PFSK-1 (cell line): ENCODE results near the gene RPP25L.

Experiments used
- POLR2AphosphoS5 ChIP-seq: IDR thresholded peaks from 2 replicates; pipeline ENCODE4 v1.6.1; 2012; ENCODE audit warnings: low read depth, mild to moderate bottlenecking, control low read depth, low read length, moderate library complexity
- SIN3A ChIP-seq: IDR thresholded peaks from 2 replicates; pipeline ENCODE4 v1.6.1; 2012; ENCODE audit warnings: mild to moderate bottlenecking, low read length, moderate library complexity, borderline replicate concordance; ENCODE audit not compliant: insufficient read depth
- TAF1 ChIP-seq: IDR thresholded peaks from 2 replicates; pipeline ENCODE4 v1.6.1; 2012; ENCODE audit warnings: low read length, control low read depth, borderline replicate concordance; ENCODE audit not compliant: insufficient read depth

GRCh38 chr9:34573599-34574325 lies 38.1 kb downstream of the RPP25L start:
- no peak for TF ChIP-seq POLR2AphosphoS5
- no peak for TF ChIP-seq SIN3A
- no peak for TF ChIP-seq TAF1
